ENCODE results near the gene SPECC1.

DNA sequence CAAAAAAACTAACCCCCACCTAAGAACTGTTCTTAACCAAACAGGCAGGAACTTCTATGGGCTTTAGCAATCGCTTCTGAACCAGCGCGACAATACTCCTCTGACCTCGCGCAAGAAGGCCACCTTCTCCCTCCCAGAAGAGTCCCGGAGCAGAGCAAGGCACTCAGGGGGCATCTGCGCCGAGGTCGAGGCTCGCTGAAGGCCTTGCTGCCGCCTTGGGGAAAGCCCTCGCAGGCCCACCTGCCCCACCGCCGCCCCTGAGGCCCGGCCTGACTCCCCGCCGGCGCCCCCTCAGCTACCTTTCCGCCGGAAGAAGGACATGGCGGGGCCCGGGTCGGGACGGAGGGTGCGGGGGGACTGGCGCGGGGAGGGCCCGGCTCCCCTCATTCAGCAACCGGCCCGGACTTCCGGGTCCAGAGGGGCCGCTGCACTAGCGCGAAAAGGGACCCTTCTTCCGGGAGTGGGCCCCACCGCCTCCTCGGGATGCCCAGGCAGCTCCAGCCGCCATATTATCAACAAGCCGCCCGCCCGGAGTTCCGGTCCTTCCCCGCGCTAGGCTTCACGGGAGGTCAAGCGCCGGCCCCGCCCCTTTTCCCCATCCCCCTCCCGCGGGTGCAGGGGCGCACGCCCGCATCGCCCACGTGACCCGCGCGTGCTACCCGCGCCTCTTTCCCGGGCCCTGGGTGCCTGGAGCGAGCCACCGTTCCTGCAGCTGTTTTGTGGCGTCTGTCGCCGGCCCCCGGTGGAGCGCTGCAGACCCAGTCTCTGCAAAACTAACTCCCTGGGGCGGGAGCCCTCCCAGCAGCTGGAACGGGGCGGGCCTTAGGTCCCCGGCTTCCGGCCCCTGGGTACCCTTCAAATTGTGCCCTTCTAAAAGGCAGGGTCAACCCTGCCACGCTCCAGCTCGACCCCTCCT, 31.6 kb upstream of the SPECC1 start, which contains the start of gene AKAP10:
- TF ChIP-seq, protein P1, sequence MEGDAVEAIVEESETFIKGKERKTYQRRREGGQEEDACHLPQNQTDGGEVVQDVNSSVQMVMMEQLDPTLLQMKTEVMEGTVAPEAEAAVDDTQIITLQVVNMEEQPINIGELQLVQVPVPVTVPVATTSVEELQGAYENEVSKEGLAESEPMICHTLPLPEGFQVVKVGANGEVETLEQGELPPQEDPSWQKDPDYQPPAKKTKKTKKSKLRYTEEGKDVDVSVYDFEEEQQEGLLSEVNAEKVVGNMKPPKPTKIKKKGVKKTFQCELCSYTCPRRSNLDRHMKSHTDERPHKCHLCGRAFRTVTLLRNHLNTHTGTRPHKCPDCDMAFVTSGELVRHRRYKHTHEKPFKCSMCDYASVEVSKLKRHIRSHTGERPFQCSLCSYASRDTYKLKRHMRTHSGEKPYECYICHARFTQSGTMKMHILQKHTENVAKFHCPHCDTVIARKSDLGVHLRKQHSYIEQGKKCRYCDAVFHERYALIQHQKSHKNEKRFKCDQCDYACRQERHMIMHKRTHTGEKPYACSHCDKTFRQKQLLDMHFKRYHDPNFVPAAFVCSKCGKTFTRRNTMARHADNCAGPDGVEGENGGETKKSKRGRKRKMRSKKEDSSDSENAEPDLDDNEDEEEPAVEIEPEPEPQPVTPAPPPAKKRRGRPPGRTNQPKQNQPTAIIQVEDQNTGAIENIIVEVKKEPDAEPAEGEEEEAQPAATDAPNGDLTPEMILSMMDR (IDR thresholded peaks at IDR 0.05) = no peak
- no peak for TF ChIP-seq POLR2A (IDR thresholded peaks at IDR 0.05)
